GM23338 (cell line): ENCODE measurements around the gene STAM2. TPM values are rescaled to one million over a fixed set of nuclear protein-coding genes. Genes with fewer than 3 reads are reported as not detected.

Experiments
- ATAC-seq: fragments of 200-7000 bp; cut with Tn5 transposase; 3 replicates; pipeline ENCODE4 v1.9.1; 2020
- DNase-seq: peaks from one replicate; pipeline ENCODE4 v3.0.0-alpha.2; 2015; ENCODE audit warnings: low spot score
- H2AFZ ChIP-seq: fragments of 200-600 bp; sonication (generic); 2 replicates; pipeline ENCODE4 v1.8.0; 2016; ENCODE audit warnings: antibody characterized with exemption, mild to moderate bottlenecking, moderate library complexity
- H3F3A ChIP-seq: fragments of 200-600 bp; sonication (generic); replicated peaks from 2 replicates; pipeline ENCODE4 v1.8.0; 2017; ENCODE audit warnings: antibody characterized with exemption, mixed run types, low read depth
- H3K27ac ChIP-seq: fragments of 200-600 bp; sonication (generic); 2 replicates; pipeline ENCODE4 v1.6.1; 2016; ENCODE audit warnings: low read depth
- H3K27me3 ChIP-seq: fragments of 200-600 bp; sonication (generic); 2 replicates; pipeline ENCODE4 v1.8.0; 2016; ENCODE audit warnings: mild to moderate bottlenecking, mixed run types, moderate library complexity; ENCODE audit not compliant: insufficient read depth
- H3K36me3 ChIP-seq: fragments of 200-600 bp; sonication (generic); 2 replicates; pipeline ENCODE4 v1.8.0; 2016; ENCODE audit warnings: mild to moderate bottlenecking; ENCODE audit not compliant: insufficient read depth
- H3K4me1 ChIP-seq: fragments of 200-600 bp; sonication (generic); 2 replicates; pipeline ENCODE4 v1.8.0; 2016; ENCODE audit warnings: mild to moderate bottlenecking, moderate library complexity; ENCODE audit not compliant: insufficient read depth
- H3K4me2 ChIP-seq: fragments of 200-600 bp; sonication (generic); 2 replicates; pipeline ENCODE4 v1.7.1; 2017; ENCODE audit warnings: mixed run types
- H3K4me3 ChIP-seq: fragments of 200-600 bp; sonication (generic); 2 replicates; pipeline ENCODE4 v1.6.1; 2016; ENCODE audit warnings: mixed run types
- H3K79me2 ChIP-seq: fragments of 200-600 bp; sonication (generic); replicated peaks from 2 replicates; pipeline ENCODE4 v1.8.0; 2017; ENCODE audit warnings: mild to moderate bottlenecking; ENCODE audit not compliant: insufficient read depth
- H3K9me2 ChIP-seq: fragments of 200-600 bp; sonication (generic); 2 replicates; pipeline ENCODE4 v1.8.0; 2017; ENCODE audit not compliant: insufficient read depth
- H4K20me1 ChIP-seq: fragments of 200-600 bp; sonication (generic); replicated peaks from 2 replicates; pipeline ENCODE4 v1.8.0; 2017; ENCODE audit warnings: mild to moderate bottlenecking; ENCODE audit not compliant: insufficient read depth
- H3K27ac Mint-ChIP-seq: 2 replicates; pipeline ENCODE4 v1.8.0; 2020; ENCODE audit warnings: inconsistent platforms, mild to moderate bottlenecking, moderate library complexity, mixed read lengths
- H3K27me3 Mint-ChIP-seq: 3 replicates; pipeline ENCODE4 v1.8.0; 2022; ENCODE audit warnings: low read depth, mild to moderate bottlenecking, moderate library complexity, mixed read lengths, inconsistent platforms; ENCODE audit not compliant: insufficient read depth, poor library complexity
- H3K36me3 Mint-ChIP-seq: 3 replicates; pipeline ENCODE4 v1.8.0; 2021; ENCODE audit warnings: low read depth, mild to moderate bottlenecking, inconsistent platforms, moderate library complexity, mixed read lengths
- H3K4me1 Mint-ChIP-seq: 3 replicates; pipeline ENCODE4 v1.8.0; 2020; ENCODE audit warnings: mild to moderate bottlenecking, inconsistent platforms, mixed read lengths
- H3K4me3 Mint-ChIP-seq: 3 replicates; pipeline ENCODE4 v1.8.0; 2021; ENCODE audit warnings: moderate library complexity, mild to moderate bottlenecking, inconsistent platforms, mixed read lengths
- H3K9me3 Mint-ChIP-seq: 3 replicates; pipeline ENCODE4 v1.8.0; 2020; ENCODE audit warnings: moderate library complexity, mild to moderate bottlenecking, inconsistent platforms, mixed read lengths
- CREB1 ChIP-seq: fragments of 250-450 bp; sonication (Bioruptor Pico); IDR thresholded peaks from 2 replicates; pipeline ENCODE4 v1.5.0; 2020; ENCODE audit warnings: low read depth, mild to moderate bottlenecking, moderate library complexity
- EZH2 ChIP-seq: fragments of 200-600 bp; sonication (generic); IDR thresholded peaks from one replicate; pipeline ENCODE4 v1.8.0; 2017; ENCODE audit warnings: antibody characterized with exemption, mild to moderate bottlenecking, low read depth; ENCODE audit not compliant: unreplicated experiment
- EZH2phosphoT487 ChIP-seq: fragments of 200-600 bp; sonication (generic); IDR thresholded peaks from one replicate; pipeline ENCODE4 v1.8.1; 2018; ENCODE audit warnings: antibody characterized with exemption; ENCODE audit not compliant: unreplicated experiment
- JUNB ChIP-seq: IDR thresholded peaks from one replicate; pipeline ENCODE4 v1.6.1; 2016; ENCODE audit warnings: antibody characterized with exemption; ENCODE audit not compliant: unreplicated experiment
- NANOG ChIP-seq: IDR thresholded peaks from 2 replicates; pipeline ENCODE4 v1.6.1; 2016; ENCODE audit warnings: antibody characterized with exemption, borderline replicate concordance
- POLR2AphosphoS5 ChIP-seq: IDR thresholded peaks from 2 replicates; pipeline ENCODE4 v1.6.1; 2016; ENCODE audit warnings: antibody characterized with exemption, low read depth
- REST ChIP-seq: IDR thresholded peaks from one replicate; pipeline ENCODE4 v1.6.1; 2018; ENCODE audit warnings: antibody characterized with exemption; ENCODE audit not compliant: unreplicated experiment
- STAT1 ChIP-seq: IDR thresholded peaks from one replicate; pipeline ENCODE4 v1.6.1; 2016; ENCODE audit warnings: antibody characterized with exemption; ENCODE audit not compliant: unreplicated experiment
- ZNF114 ChIP-seq: fragments of 250-450 bp; sonication (Bioruptor Pico); IDR thresholded peaks from 2 replicates; pipeline ENCODE4 v1.5.0; 2020; ENCODE audit warnings: mild to moderate bottlenecking, moderate library complexity
- ZNF331 ChIP-seq: fragments of 250-450 bp; sonication (Bioruptor Pico); IDR thresholded peaks from 2 replicates; pipeline ENCODE4 v1.5.0; 2020; ENCODE audit warnings: low read depth, mild to moderate bottlenecking, moderate library complexity
- ZNF462 ChIP-seq: fragments of 250-450 bp; sonication (Bioruptor Pico); IDR thresholded peaks from 2 replicates; pipeline ENCODE4 v1.5.0; 2020; ENCODE audit warnings: mild to moderate bottlenecking, moderate library complexity
- polyA plus RNA-seq: library from polyadenylated mRNA; unstranded; fragments of >200 nt; fragmentation: Nextera tagmentation; extraction: Ambion mirVana; gene quantifications from 2 replicates; pipeline ENCODE4 v1.2.1, GENCODE V29; 2016
- total RNA-seq: library from RNA; depleted of rRNA; stranded (reverse); fragments of >200 nt; shearing (Covaris generic); gene quantifications from 2 replicates; pipeline ENCODE4 v1.2.3, GENCODE V29; 2014

Gene STAM2
- total and polyA plus RNA-seq, 2 experiments from 2014 or later = 4.6 to 18.2 TPM

- TF ChIP-seq REST = no peak
- TF ChIP-seq ZNF331 (CRISPR knock-in tag) = no peak
- no peak for TF ChIP-seq NANOG
Measured at GRCh38 chr2:152219077-152219828, 43.7 kb upstream of the STAM2 start (continued).

GRCh38 chr2:152201466-152201830, 25.9 kb upstream of the STAM2 start:
- H3K36me3 ChIP-seq = no peaks in the 10 kb centered on the region
- H3F3A ChIP-seq = no peaks in the 10 kb centered on the region
- no peaks in the 10 kb centered on the region for H3K79me2 ChIP-seq
- no peak overlapping the region for H3K4me3 ChIP-seq
- Mint-ChIP-seq H3K27ac (no peak overlapping the region), H3K9me3 (peaks cover 5% of the 10 kb centered on the region; the same call in 2 of the 3 replicates), H3K4me1 (peaks cover 4% of the 10 kb centered on the region), H3K36me3 (no peaks in the 10 kb centered on the region), H3K4me3 (no peak overlapping the region), H3K27me3 (peaks cover 4% of the 10 kb centered on the region)
- H3K27ac ChIP-seq = no peak overlapping the region
- H3K4me2 ChIP-seq = no peak overlapping the region
- ATAC-seq (no peak), DNase-seq (no peak)
- H3K27me3 ChIP-seq = no peaks in the 10 kb centered on the region
- no peaks in the 10 kb centered on the region for H3K9me2 ChIP-seq
- no peak overlapping the region for H2AFZ ChIP-seq
- H4K20me1 ChIP-seq = no peaks in the 10 kb centered on the region
- no peaks in the 10 kb centered on the region for H3K4me1 ChIP-seq
- TF ChIP-seq REST = no peak
- TF ChIP-seq NANOG = no peak
- TF ChIP-seq CREB1 (CRISPR knock-in tag) = no peak
- TF ChIP-seq ZNF462 (CRISPR knock-in tag) = no peak
- no peak for TF ChIP-seq EZH2
- no peak for TF ChIP-seq STAT1
- no peak for TF ChIP-seq EZH2phosphoT487
- TF ChIP-seq ZNF114 = no peak
- no peak for TF ChIP-seq ZNF331 (CRISPR knock-in tag)
- TF ChIP-seq JUNB = no peak
- no peak for TF ChIP-seq POLR2AphosphoS5
